Smooth muscle cell (in vitro differentiated cells): Measurements from ENCODE around the gene TAF4B. TPM values are rescaled to one million over a fixed set of nuclear protein-coding genes. Genes with fewer than 3 reads are reported as not detected.

ENCODE experiments used
- DNase-seq: peaks from one replicate; lab custom pipeline; 2025; ENCODE audit not compliant: unreplicated experiment; lab: John Stamatoyannopoulos, UW
- H2AFZ ChIP-seq: fragments of 200-600 bp; sonication (generic); 2 replicates; pipeline ENCODE4 v1.6.0; 2016; ENCODE audit warnings: antibody characterized with exemption, low read depth, mild to moderate bottlenecking
- H3F3A ChIP-seq: fragments of 200-600 bp; sonication (generic); 2 replicates; pipeline ENCODE4 v1.6.0; 2017; ENCODE audit warnings: antibody characterized with exemption, low read depth
- H3K27ac ChIP-seq: fragments of 200-600 bp; sonication (generic); 2 replicates; pipeline ENCODE4 v1.5.1; 2016; ENCODE audit warnings: low read depth, mild to moderate bottlenecking
- H3K27me3 ChIP-seq: fragments of 200-600 bp; sonication (generic); 2 replicates; pipeline ENCODE4 v1.6.1; 2016; ENCODE audit warnings: low read depth, mild to moderate bottlenecking
- H3K36me3 ChIP-seq: fragments of 200-600 bp; sonication (generic); 2 replicates; pipeline ENCODE4 v1.5.1; 2016; ENCODE audit warnings: low read depth
- H3K4me1 ChIP-seq: fragments of 200-600 bp; sonication (generic); 2 replicates; pipeline ENCODE4 v1.5.1; 2016; ENCODE audit warnings: low read depth
- H3K4me2 ChIP-seq: fragments of 200-600 bp; sonication (generic); 2 replicates; pipeline ENCODE4 v1.6.0; 2016; ENCODE audit warnings: mild to moderate bottlenecking
- H3K4me3 ChIP-seq: fragments of 200-600 bp; sonication (generic); 2 replicates; pipeline ENCODE4 v1.5.1; 2016; ENCODE audit warnings: mild to moderate bottlenecking
- H3K79me2 ChIP-seq: fragments of 200-600 bp; sonication (generic); 2 replicates; pipeline ENCODE4 v1.6.0; 2016; ENCODE audit warnings: low read depth, mild to moderate bottlenecking
- H3K9ac ChIP-seq: fragments of 200-600 bp; sonication (generic); 2 replicates; pipeline ENCODE4 v1.6.0; 2016; ENCODE audit warnings: low read depth
- H3K9me3 ChIP-seq: fragments of 200-600 bp; sonication (generic); replicated peaks from 2 replicates; pipeline ENCODE4 v1.5.1; 2016; ENCODE audit warnings: low read depth
- H4K20me1 ChIP-seq: fragments of 200-600 bp; sonication (generic); 2 replicates; pipeline ENCODE4 v1.6.0; 2016; ENCODE audit warnings: low read depth
- CTCF ChIP-seq: fragments of 200-600 bp; sonication (generic); IDR thresholded peaks from 2 replicates; pipeline ENCODE4 v1.5.1; 2017; ENCODE audit warnings: borderline replicate concordance, mild to moderate bottlenecking, antibody characterized with exemption; ENCODE audit not compliant: insufficient read depth, poor library complexity, severe bottlenecking
- WGBS: methylation state at CpG from one replicate; pipeline ENCODE4 v1.1.7; 2016; ENCODE audit warnings: low lambda C conversion rate; 5-methylcytosine and 5-hydroxymethylcytosine counted together
- polyA plus RNA-seq: library from polyadenylated mRNA; unstranded; fragments of >200 nt; fragmentation: Nextera tagmentation; extraction: Ambion mirVana; gene quantifications from 2 replicates; pipeline ENCODE4 v1.2.1, GENCODE V29; 2016
- total RNA-seq: library from RNA; depleted of rRNA; stranded (reverse); fragments of >200 nt; gene quantifications from 2 replicates; pipeline ENCODE4 v1.2.3, GENCODE V29; 2014

TAF4B gene
- total and polyA plus RNA-seq, 2 experiments from 2014 or later: 1.6 to 2.7 TPM

GRCh38 chr18:26417190-26417589 is 190.9 kb downstream of the TAF4B start:
- H3K27me3 ChIP-seq: no peaks in the 10 kb centered on the region
- peaks cover 3% of the 10 kb centered on the region for H3K4me1 ChIP-seq
- H3K4me2 ChIP-seq: no peak overlapping the region
- WGBS: 96% methylated on average over 12 of the region's 12 CpGs
- DNase-seq: no peak
- H3K9ac ChIP-seq: no peak overlapping the region
- H3K4me3 ChIP-seq: no peak overlapping the region
- H2AFZ ChIP-seq: no peak overlapping the region
- no peaks in the 10 kb centered on the region for H4K20me1 ChIP-seq
- H3K79me2 ChIP-seq: no peaks in the 10 kb centered on the region
- H3K9me3 ChIP-seq: no peaks in the 10 kb centered on the region
- peaks cover 7% of the 10 kb centered on the region for H3F3A ChIP-seq
- H3K36me3 ChIP-seq: no peaks in the 10 kb centered on the region
- H3K27ac ChIP-seq: no peak overlapping the region
- TF ChIP-seq CTCF: no peak

- Histone ChIP-seq H2AFZ (no peak overlapping the region), H3K9ac (no peak overlapping the region), H3K27me3 (no peaks in the 10 kb centered on the region), H3K4me3 (no peak overlapping the region), H3K4me2 (no peak overlapping the region), H3K79me2 (no peaks in the 10 kb centered on the region), H3K4me1 (peaks cover 3% of the 10 kb centered on the region), H3K27ac (no peak overlapping the region), H3K9me3 (no peaks in the 10 kb centered on the region), H4K20me1 (no peaks in the 10 kb centered on the region), H3K36me3 (no peaks in the 10 kb centered on the region), H3F3A (peaks cover 7% of the 10 kb centered on the region)
- WGBS: 97% methylated on average over 4 of the region's 4 CpGs
- TF ChIP-seq CTCF: no peak
- no peak for DNase-seq
These were observed 192.0 kb downstream of the TAF4B start for GRCh38 chr18:26418225-26418624.

- DNase-seq: no peak
- WGBS: 62% methylated on average over 9 of the region's 9 CpGs
- H3K4me1 ChIP-seq: peaks cover 3% of the 10 kb centered on the region
- no peak overlapping the region for H3K4me3 ChIP-seq
- H2AFZ ChIP-seq: peak overlapping the region; percentile 57
- H3K9me3 ChIP-seq: no peaks in the 10 kb centered on the region
- H3K27ac ChIP-seq: no peak overlapping the region
- peaks cover 6% of the 10 kb centered on the region for H3F3A ChIP-seq
- no peak for TF ChIP-seq CTCF
- no peak overlapping the region for H3K4me2 ChIP-seq
- H3K9ac ChIP-seq: no peak overlapping the region
- no peaks in the 10 kb centered on the region for H4K20me1 ChIP-seq
- H3K79me2 ChIP-seq: no peaks in the 10 kb centered on the region
- H3K27me3 ChIP-seq: no peaks in the 10 kb centered on the region
- no peaks in the 10 kb centered on the region for H3K36me3 ChIP-seq
These were observed 193.5 kb downstream of the TAF4B start for GRCh38 chr18:26419746-26420145.

GRCh38 chr18:26421503-26421902 is 195.3 kb downstream of the TAF4B start:
- H3K9ac ChIP-seq: no peak overlapping the region
- TF ChIP-seq CTCF: no peak
- H3K4me2 ChIP-seq: no peak overlapping the region
- no peak overlapping the region for H3K27ac ChIP-seq
- H3K79me2 ChIP-seq: no peaks in the 10 kb centered on the region
- no peaks in the 10 kb centered on the region for H3K9me3 ChIP-seq
- no peak for DNase-seq
- no peaks in the 10 kb centered on the region for H3K4me1 ChIP-seq
- no peak overlapping the region for H2AFZ ChIP-seq
- H3K4me3 ChIP-seq: no peak overlapping the region
- 81% methylated on average over 6 of the region's 6 CpGs for WGBS
- H3K27me3 ChIP-seq: no peaks in the 10 kb centered on the region
- H3F3A ChIP-seq: no peaks in the 10 kb centered on the region
- no peaks in the 10 kb centered on the region for H3K36me3 ChIP-seq
- no peaks in the 10 kb centered on the region for H4K20me1 ChIP-seq
